Heart left ventricle (tissue), 13 donors: ENCODE data around the gene COL10A1.

Source experiments
- POLR2A ChIP-seq, 2 donors: fragments of 450-650 bp; IDR thresholded peaks; one replicate each; pipeline ENCODE4 v1.6.1; 2017; ENCODE audit warnings: antibody characterized with exemption in 2 of 2, mild to moderate bottlenecking in 2 of 2, moderate library complexity in 2 of 2
- TF ChIP-seq, protein P1 (sequence below), 12 donors: fragments of 200-600 bp; sonication (generic) in 4 of 12; IDR thresholded peaks; one replicate each; pipeline versions ENCODE4 v1.5.0 to v1.8.0; 2018 to 2022; ENCODE audit warnings: antibody characterized with exemption in 12 of 12, mild to moderate bottlenecking in 5 of 12
- donor health status: ischemic (EF 13 %, LVEDD 7.1; RV severe dilation, severe dysfunction).
- donor health status: DM: no; HTN: yes; CAD: no.
- donor health status: DM: no; HTN: no; CAD: no.
- donor health status: ischemic (EF 25% LVEDD 6.9; RV normal size, moderate dysfunction).
- donor health status: ischemic (EF 25% LVEDD 5.7; RV mildly dilated, moderate dysfunction).
- donor health status: ischemic (EF 35%, LVEDD 5.7; RV mildly dilated, moderate dysfunction).
- donor health status: nonischemic (EF 11% LVEDD 7.7; RV severe dilation, severe dysfunction).
- donor health status: DM: yes; HTN: yes; CAD: no.
- donor health status: PGD.
- donor health status: ischemic (EF 29% LVEDD 5.4; RV normal size, mild dysfunction).
- donor health status: nonischemic (EF 23%, LVEDD 6.1; RV moderate dilation, normal function).

DNA sequence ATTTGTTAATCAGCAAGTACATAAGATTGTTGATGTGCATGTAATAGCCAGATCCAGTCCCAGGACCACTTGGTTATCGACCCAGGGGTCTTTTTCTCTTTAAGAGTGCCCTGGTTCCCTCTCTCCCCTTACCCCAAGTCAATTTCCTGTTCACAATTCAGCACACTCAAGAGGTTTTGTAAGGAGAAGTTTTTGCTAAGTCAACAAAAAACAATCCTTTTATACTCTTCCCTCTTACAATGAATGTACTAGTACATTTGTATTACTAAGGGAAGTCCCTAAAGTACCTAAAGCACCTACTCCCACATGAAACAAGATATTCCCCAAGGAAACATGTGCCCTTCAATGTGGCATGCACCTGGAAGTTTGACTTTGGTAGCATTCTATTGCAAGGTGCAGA, 26.9 kb downstream of the COL10A1 start:
- no peak for TF ChIP-seq POLR2A (IDR thresholded peaks at IDR 0.05)
- TF ChIP-seq, protein P1, sequence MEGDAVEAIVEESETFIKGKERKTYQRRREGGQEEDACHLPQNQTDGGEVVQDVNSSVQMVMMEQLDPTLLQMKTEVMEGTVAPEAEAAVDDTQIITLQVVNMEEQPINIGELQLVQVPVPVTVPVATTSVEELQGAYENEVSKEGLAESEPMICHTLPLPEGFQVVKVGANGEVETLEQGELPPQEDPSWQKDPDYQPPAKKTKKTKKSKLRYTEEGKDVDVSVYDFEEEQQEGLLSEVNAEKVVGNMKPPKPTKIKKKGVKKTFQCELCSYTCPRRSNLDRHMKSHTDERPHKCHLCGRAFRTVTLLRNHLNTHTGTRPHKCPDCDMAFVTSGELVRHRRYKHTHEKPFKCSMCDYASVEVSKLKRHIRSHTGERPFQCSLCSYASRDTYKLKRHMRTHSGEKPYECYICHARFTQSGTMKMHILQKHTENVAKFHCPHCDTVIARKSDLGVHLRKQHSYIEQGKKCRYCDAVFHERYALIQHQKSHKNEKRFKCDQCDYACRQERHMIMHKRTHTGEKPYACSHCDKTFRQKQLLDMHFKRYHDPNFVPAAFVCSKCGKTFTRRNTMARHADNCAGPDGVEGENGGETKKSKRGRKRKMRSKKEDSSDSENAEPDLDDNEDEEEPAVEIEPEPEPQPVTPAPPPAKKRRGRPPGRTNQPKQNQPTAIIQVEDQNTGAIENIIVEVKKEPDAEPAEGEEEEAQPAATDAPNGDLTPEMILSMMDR (IDR thresholded peaks at IDR 0.05): no peak
